ENCODE measurements around the gene MYL4.

- TF ChIP-seq FOXP2 (optimal IDR thresholded peaks at IDR 0.05; ENCODE audit: control extremely low read depth, extremely low read length, insufficient read depth) (no peak), POLR2AphosphoS5 (IDR thresholded peaks at IDR 0.05; ENCODE audit: borderline replicate concordance, low read depth, low read length) (no peak), EZH2 (IDR thresholded peaks at IDR 0.05) (no peak)
Measured at GRCh38 chr17:47266782-47267181, 57.6 kb downstream of the MYL4 start.
